Left forelimb (tissue), 1 donor: Measurements from ENCODE around the gene ATP1B3.
"Not testable (repeated sequence)": the region's sequence is repeated elsewhere in the genome, so short reads cannot be mapped to it uniquely, and the experiment has no call there.

Experiments used
- DNase-seq: peaks from one replicate; pipeline ENCODE4 v3.0.0-alpha.2; 2018; ENCODE audit warnings: low spot score

Gene ATP1B3

DNA sequence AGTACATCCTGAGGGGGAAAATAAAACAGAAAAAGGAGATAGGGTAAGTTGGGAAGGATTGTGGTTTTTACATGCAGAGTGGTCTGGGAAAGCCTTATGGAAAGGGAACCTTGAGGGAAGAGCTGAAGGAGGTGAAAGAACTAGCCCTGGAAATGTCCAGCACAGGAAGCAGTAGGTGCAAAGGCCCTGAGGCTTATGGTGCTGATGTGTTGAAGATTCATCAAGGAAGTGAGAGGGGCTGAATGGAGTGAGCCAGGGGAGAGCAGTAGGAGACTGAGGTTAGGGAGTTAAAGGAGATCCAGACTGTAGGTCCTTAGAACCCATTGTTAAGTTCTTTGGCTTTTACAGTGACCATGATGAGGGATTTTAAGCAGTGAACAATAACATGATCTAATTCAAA lies 33.0 kb downstream of the ATP1B3 start:
- no peak for DNase-seq

DNA sequence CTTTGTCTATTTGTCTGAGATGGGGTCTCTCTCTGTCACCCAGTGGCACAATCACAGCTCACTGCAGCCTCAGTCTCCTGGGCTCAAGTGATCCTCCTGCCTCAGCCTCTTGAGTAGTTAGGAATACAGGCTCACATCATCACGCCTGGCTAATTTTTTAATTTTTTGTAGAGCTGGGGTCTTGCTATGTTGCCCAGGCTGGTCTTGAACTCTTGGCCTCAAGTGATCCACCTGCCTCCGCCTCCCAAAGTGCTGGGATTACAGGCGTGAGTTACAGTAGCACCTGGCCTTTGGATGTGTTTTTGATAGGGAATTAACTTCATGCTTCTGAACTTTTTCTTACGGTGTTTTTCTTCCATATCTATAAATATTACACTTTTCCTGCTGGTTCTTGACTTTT lies 33.5 kb downstream of the ATP1B3 start:
- not testable (repeated sequence) for DNase-seq

DNA sequence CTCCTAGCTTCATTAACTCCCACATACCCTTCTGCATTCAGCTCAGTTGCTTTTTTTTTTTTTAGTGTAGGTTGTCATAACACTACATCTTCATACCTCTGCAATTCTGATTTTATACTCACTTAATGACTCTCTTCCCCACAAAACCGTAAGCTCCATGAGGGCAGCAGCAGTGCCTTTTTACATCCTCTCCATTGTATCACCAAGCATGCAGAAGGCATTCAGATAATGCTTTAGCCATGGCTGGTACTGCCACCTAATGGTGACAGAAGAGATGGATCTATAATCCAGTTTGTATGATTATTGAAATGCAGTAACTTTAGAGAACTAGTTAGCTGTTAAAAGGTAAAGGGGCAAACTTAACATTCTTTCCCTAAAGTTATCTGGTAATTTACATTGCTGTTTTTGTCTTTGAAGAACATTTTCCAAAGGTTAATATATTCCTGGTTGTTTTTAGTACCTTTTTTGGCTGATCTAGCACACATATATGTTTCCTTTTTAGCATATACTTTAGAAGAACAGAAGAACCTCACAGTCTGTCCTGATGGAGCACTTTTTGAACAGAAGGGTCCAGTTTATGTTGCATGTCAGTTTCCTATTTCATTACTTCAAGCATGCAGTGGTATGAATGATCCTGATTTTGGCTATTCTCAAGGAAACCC lies 36.8 kb downstream of the ATP1B3 start:
- no peak for DNase-seq

DNA sequence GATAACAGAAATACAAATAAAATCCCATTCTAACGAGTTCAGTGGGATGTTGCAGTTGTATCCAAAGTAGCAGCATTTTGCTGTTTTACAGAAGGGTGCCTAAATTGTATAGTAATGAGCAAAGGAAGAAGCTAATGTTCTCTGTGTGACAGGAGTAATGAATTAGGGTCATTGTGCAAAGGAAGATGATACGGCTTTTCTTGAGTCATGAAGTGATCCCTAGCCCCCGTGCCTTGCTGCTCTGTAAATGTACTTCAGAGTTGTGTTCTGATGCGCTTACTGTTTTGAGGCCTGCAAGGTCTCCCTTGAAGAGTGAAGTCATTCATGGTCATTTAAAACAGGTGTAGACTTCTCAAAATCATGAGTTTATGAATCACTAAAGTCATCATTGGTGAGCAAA lies 37.9 kb downstream of the ATP1B3 start:
- no peak for DNase-seq

DNA sequence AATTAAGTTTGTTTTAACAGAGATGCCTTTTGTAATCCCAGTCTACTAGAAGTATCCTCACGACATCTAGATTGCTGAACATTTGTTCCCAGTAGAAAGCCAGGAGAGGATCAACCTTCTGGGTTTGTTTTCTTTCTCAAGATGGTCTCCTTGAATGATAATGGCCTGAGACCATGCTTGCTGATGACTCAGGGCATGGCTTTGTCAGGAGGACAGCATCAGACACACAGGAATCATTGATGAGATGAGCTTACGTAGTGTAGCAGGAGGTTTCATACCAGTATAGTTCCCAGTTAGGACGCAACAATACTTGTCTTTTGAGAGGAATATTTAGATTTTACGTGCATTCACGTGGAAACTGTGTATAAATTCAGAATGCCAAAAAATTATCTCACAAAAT lies 38.6 kb downstream of the ATP1B3 start:
- no peak for DNase-seq

DNA sequence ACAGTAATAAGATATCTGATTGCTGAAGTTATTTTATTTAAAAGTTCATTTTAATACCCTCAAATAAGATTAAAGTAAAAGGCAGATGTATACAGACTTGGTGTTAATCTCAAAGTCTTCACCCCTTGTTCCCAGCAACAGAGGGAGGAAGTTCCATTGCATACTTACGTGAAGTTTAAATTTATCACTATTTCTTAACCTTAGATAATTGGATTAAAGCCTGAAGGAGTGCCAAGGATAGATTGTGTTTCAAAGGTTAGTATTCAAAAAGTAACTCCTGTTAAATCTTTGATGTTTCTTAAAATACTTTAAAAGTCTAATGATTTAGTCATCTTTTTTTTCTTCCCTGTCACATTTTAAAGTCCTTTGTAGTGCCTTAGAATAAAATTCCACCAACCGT lies 39.3 kb downstream of the ATP1B3 start:
- DNase-seq: no peak

DNA sequence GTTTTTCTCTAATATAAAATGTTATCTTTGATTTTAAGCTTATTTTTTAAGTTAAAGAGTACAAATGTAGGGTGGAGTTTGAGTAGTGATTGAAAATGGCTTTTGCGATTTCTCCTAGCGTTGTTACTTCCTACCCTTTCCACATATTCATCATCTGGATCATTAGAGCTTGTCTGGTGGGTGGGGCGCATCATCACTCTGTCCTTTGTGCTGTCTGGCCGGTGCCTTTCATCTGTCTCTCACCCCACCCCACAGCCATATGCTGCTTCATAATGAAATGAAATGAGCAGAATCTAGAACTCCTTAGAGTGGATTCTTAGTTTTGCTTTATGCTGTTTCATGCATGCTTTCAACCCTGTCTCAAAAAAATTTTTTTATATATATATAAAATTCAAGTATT lies 44.3 kb downstream of the ATP1B3 start:
- DNase-seq: no peak

DNA sequence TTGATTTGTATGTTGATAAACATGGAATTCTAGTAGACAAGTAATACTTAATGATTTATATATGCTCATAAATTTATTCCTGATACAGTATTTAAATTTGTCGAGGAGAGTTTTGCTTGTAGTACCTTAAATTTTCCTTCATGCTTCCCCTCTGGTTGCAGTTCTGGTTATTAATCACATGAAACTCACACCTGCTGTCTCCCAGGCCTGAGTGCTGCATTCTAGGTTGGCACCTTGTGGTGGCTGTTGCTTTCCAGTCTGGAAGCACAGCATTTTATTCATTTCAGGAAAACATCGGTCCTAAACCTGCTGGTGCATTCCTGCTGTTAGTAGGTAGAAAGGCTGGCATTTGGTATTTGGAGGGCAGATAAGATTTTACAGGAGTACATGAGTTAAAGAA lies 44.9 kb downstream of the ATP1B3 start:
- no peak for DNase-seq

DNA sequence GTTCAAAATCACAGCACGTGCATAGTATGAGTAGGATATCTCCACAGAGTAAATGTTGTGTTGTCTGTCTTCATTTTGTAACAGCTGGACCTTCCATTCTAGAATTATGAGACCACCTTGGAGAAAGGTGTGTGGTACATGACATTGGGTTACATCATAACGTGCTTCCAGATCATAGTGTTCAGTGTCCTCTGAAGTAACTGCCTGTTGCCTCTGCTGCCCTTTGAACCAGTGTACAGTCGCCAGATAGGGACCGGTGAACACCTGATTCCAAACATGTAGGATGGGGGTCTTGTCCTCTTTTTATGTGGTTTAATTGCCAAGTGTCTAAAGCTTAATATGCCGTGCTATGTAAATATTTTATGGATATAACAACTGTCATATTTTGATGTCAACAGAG lies 49.2 kb downstream of the ATP1B3 start:
- DNase-seq: not testable (repeated sequence)

DNA sequence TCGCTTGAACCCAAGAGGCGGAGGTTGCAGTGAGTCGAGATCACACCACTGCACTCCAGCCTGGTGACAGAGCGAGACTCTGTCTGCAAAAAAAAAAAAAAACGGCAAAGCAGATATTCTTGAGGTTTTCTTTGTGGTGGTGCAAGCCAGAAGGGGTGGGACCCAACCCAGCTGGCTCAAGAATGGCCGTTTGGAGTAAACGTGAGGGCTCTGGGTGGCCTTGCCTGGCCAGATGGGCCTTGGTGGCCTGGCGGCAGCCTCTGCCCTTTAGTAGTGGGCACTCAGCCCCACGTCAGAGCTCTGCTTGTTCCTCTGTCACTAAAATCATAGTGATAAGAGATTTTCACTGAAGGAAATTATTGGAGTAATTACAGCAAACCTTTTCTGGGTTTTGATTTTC lies 50.5 kb downstream of the ATP1B3 start:
- DNase-seq: no peak

DNA sequence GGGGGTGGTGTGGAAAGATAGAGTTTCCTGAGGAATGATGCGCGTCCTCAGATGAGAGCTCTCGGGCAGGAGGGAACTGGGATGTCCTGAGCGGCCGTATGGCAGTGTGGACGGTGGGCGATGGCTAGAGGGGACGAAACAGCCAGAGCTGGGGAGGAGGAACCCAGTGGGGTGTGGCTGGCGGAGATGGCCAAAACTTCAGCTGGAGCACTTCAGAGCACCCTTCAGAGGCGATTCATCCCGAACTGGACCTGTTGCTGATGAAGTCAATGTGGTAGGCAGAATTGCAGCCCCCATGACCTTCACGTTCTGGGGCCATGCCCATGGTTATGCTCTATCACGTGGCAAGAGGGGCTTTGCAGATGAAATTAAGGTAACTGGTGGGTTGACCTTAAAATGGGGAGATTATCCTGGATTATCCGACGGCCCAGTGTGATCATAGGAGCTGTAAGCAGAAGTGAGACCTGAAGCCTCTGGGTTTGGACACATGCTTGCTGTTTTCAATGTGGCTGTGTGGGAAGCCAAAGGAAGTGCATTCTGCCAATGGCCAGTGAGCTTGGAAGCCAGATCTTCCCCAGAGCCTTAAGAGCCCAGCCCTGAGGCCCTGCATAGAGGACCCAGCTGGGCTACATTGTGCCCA lies 52.3 kb downstream of the ATP1B3 start:
- no peak for DNase-seq

DNA sequence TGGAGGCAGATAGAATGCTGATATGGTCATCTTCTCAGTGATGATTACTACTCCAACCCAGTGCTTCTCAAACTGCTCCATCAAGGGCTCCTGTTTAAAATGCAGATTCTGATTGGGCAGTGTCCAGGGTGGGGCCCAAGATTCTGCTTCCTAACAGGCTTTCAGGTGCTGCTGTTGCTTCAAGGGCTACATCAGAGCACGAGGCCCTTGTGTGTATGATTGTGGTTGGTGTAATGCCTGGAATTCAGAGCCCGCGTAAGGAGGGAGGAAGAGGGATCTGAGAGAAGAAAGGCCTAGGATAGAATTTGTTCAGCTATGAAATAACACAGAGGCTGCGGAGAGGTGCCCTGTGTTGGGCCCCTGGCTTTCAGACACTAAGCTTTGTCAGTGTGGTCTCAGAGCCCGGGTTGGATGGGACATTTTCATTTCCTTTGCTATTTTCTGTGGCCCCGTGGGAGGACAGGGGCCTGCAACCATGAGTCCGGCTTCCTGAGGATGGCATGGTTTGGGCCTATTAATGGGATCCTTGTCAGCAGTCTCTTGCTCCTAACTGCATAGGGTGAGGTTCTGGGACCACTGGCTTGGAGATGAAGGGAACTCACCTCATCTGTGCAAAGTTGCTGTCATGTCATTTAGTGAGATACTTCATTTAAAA lies 53.0 kb downstream of the ATP1B3 start:
- DNase-seq: no peak

DNA sequence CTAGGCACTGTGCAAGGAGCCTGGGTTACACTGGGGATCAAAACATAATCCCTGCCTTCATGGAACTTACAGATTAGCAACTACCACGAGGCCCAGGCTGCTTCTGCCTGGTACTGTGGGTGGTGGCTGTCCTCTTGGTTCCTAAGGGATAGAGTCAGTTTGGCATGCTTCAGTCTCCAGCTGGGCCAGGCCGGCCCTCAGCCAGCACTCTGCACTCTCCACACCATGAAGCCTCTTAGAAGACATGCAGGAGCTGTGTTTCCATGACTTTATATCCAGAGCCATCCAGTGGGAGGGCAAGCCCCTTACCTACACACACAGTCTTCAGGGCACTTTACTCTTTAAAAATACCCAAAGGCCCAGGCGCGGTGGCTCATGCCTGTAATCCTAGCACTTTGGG lies 54.4 kb downstream of the ATP1B3 start:
- no peak for DNase-seq

DNA sequence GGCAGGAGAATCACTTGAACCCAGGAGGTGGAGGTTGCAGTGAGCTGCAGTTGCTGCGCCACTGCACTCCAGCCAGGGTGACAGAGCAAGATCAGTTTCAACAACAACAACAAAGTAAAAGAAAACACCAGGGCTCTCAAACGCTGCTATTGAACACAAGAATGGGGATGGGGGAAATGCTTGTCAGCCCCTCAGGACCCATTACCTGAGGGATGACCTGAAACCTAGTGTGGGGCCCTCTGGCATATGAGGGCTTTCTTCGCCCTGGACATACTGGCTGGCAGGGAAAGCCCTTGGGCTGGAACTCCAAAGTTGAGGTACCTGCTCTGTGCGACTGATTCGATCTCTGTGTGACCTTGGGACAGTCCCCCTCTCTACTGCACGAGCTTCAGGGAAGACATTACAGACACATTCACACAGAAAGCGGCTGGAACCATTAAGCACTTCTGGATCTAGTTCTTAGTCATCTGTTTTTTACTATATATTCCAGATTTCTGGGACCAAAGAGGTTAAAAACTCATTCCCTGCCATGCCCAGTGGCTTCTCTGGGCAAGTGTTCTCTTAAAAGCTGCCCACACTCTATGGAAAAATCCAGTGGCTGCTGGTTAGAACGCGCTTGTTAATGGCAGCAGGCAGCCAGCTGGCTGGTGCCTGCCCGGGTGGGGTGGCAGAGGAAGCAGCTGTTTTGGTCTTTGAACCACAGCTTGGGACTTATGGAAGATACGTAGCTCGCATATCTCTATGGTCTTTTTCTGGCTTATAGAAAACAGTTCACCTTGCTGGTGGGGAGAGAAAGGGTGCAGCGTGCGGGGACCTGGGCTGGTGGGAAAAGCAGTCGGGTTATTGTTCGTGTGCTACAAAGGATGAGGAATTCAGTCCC lies 57.2 kb downstream of the ATP1B3 start:
- DNase-seq: no peak

DNA sequence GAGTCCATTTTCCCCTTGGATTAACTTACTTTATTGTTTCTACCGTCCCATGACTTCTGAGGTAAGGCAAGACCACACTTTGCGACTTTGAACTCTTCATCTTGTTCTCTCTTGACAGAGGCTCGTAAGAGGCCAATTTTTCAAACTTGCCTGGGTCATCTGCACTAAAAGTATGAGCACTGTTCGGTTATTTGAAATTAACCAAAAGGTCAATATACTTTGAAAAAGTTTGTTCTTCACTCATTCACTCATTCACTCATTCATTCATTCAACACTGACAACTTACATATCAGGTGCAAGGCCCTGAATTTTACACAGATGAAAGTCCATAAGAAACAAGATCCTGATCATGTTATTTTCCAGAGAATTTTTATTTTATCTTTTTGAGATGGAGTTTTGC lies 57.9 kb downstream of the ATP1B3 start:
- DNase-seq: no peak

DNA sequence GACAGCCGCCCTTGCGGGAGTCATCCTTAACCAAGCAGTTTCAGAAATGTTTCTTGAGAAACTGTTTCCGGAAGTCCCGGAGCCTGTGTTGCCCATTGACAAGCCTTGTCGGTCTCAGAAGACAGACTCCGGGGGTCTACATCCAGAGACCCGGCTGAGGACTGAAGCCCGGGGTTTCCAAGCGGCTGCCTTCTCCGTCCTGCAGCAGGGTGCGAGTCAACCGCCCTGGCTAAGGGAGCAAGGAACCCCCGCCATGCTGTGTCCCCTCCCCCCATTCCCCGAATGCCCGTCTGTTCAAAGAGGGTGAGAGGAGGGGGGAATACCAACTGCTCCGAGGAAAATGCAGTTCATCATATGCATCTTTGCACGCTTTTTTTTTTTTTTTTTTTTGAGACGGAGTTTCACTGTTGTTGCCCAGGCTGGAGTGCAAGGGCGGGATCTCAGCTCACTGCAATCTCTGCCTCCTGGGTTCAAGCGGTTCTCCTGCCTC lies 61.6 kb downstream of the ATP1B3 start:
- no peak for DNase-seq

DNA sequence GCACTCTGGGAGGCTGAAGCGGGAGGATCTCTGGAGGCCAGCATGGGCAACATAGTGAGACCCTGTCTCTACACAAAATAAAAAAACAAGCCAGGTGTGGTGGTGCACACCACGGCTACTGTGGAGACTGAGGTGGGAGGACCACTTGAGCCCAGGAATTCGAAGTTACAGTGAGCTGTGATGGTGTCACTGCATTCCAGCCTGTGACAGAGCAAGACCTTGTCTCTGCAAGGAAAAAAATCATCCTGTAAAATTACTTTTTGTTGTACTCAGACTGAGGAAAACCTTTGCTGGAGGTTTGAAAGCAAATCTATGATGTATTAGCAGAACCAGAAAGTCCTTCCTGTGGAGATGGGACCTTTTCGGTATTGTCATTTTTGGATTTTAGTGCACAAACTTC lies 63.3 kb downstream of the ATP1B3 start:
- no peak for DNase-seq

DNA sequence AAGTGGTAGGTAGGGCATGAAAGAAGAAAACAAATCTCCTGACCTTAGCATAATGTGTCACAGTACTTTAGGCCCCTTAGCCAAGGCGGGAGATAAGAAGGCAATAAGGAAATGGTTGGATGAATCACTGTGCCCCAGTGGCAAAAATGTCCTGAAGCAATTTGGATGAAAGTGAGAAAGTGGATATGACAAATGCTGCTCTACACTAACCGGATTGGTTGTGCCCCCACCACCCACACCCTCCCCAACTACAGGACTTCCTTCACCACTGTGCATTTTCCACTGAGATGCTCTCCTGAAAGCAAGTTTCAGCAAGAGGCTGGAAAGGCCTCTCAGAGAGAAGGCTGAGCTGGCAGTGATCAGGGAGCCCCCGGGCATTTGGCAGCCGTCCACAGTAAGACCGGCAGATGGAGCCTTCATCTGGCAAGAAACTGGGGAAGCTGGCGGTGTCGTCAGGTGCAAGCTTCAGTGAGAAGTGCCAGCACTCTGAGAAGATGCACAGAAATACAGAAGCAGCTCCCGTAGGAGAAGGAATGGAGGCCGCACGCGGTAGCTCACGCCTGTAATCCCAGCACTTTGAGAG lies 63.8 kb downstream of the ATP1B3 start:
- no peak for DNase-seq

DNA sequence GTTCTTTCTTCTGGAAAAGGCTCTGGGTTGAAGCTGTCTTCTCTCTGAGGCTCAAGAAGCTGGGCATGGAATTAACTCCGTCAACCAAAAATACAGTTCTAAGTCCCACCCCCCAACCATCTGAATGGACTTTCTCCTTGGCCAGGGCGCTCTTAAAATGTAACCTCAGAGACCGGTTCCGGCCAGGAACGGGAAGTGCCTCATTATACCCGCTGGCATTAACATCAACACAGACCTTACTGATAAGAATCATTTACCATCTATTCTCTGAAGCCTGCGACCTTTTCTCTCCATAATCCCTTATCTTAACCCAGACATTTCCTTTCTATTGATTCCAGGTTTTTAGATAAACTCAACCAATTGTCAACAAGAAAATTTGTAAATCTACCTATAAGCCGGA lies 64.7 kb downstream of the ATP1B3 start:
- no peak for DNase-seq

DNA sequence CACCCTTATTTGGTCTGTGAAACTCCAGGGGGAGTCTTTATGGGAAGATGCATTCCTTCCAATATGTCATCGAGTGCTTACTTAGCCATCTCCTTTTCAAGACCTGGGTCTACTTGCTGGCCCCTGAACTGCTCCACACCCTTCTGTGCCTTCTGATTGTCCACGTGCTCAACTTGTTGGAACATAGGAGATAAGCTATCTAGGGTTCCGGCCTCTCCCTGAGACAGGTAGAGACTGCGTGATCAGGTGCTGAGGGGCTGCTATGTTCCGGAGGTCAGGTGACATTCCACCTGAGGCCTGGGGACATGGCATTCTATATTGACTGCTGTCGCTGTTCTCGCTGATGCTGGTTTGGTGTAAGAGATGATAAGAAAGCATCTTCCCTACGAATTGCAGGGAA lies 65.6 kb downstream of the ATP1B3 start:
- no peak for DNase-seq

DNA sequence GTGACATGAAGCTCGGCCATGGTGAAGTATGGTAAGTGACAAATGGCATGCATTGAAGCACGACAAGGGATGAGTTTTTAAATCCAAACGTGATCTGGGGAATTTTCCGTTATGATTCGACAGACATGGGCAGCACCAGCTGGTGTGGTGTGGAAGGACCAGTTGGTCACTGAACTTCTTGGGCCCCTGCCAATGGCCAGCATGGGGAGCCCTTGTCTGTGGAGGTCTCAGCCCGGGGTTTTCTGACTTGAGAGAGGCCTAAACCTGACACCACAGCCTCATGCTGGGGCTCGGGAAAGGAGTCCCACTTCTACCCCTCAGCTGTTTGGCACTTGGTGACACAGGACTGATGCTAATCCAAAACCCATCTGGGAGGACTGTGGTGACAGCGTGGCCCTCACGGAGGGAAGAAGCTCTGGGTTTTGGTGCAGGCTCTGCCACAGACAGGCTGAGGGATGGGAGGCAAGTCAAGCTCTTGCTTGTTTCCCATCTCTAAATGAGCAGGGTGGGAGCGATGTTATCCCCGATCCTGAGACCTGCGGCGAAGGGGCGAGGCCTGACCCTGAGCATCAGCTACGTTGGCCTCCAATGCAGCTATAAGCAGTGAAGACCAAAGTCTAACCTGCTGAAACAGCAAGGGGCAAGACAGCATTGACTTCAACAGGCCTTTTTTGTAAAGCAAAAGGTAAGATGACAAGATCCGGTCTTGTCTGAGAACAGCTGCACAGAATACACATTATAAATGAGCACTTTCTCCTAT lies 69.5 kb downstream of the ATP1B3 start:
- no peak for DNase-seq
